H1 (cell line): ENCODE measurements around the gene ABHD16B. TPM values are rescaled to one million over a fixed set of nuclear protein-coding genes. Genes with fewer than 3 reads are reported as not detected.

Experiments
- POLR2A ChIP-seq, 2 experiments: IDR thresholded peaks; 1 replicate in 1 of 2; 2 replicates in 1 of 2; pipeline ENCODE4 v1.6.1; 2011; ENCODE audit warnings: low read depth in 2 of 2, low read length in 2 of 2, mild to moderate bottlenecking in 2 of 2; ENCODE audit errors: control extremely low read depth in 1 of 2
- polyA plus RNA-seq, 7 experiments: library from polyadenylated mRNA; depleted of rRNA in 3 of 7; stranded (reverse) in 5 of 7; unstranded in 2 of 7; fragments of >200 nt in 5 of 7; fragments of 200-250 nt in 2 of 7; gene quantifications; 1 replicate in 5 of 7; 2 replicates in 1 of 7; 4 replicates in 1 of 7; pipeline versions ENCODE4 v1.2.1 to v1.2.3, GENCODE V29; 2011 to 2013; ENCODE audit warnings: missing spikeins in 2 of 7, mixed read lengths in 2 of 7
- total RNA-seq: library from RNA; stranded (reverse); fragmentation: NEBNext Ultra II Directional; extraction: Animal tissue kit (Norgen Biotek cat#: 25700); gene quantifications from 2 replicates; pipeline ENCODE4 v1.2.1, GENCODE V29; 2021
- TF ChIP-seq, protein P1 (sequence below): fragments of 300-600 bp; sonication (generic); IDR thresholded peaks from 2 replicates; pipeline ENCODE4 v1.7.1; 2012; ENCODE audit warnings: low read length, moderate library complexity, mild to moderate bottlenecking, inconsistent platforms; ENCODE audit not compliant: insufficient replicate concordance

ABHD16B gene
- total and polyA plus RNA-seq, 2 of the 8 experiments (the other 6 are each of a cell fraction or from before 2014, with no cell fraction given), result not detected

DNA sequence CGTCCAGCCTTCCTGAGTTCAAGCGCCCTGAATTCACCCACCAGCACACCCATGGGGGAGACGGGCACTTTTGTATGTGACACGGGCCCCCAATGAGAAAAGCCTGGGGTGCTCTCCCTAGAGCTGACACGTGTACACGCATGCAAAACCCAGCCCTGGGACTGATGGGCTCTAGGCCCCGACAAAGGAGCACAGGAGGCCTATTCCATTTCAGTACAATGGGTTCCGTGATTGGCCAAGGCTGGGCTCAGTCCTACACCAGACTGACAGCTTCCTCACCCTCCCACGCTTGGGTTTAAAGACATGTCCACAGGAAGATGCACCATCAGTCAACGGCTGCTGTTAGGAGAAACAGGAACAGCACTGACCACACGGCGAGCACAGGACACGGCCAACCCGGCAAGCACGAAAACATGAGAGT is 39.0 kb upstream of the ABHD16B start (continued):
- TF ChIP-seq, protein P1, sequence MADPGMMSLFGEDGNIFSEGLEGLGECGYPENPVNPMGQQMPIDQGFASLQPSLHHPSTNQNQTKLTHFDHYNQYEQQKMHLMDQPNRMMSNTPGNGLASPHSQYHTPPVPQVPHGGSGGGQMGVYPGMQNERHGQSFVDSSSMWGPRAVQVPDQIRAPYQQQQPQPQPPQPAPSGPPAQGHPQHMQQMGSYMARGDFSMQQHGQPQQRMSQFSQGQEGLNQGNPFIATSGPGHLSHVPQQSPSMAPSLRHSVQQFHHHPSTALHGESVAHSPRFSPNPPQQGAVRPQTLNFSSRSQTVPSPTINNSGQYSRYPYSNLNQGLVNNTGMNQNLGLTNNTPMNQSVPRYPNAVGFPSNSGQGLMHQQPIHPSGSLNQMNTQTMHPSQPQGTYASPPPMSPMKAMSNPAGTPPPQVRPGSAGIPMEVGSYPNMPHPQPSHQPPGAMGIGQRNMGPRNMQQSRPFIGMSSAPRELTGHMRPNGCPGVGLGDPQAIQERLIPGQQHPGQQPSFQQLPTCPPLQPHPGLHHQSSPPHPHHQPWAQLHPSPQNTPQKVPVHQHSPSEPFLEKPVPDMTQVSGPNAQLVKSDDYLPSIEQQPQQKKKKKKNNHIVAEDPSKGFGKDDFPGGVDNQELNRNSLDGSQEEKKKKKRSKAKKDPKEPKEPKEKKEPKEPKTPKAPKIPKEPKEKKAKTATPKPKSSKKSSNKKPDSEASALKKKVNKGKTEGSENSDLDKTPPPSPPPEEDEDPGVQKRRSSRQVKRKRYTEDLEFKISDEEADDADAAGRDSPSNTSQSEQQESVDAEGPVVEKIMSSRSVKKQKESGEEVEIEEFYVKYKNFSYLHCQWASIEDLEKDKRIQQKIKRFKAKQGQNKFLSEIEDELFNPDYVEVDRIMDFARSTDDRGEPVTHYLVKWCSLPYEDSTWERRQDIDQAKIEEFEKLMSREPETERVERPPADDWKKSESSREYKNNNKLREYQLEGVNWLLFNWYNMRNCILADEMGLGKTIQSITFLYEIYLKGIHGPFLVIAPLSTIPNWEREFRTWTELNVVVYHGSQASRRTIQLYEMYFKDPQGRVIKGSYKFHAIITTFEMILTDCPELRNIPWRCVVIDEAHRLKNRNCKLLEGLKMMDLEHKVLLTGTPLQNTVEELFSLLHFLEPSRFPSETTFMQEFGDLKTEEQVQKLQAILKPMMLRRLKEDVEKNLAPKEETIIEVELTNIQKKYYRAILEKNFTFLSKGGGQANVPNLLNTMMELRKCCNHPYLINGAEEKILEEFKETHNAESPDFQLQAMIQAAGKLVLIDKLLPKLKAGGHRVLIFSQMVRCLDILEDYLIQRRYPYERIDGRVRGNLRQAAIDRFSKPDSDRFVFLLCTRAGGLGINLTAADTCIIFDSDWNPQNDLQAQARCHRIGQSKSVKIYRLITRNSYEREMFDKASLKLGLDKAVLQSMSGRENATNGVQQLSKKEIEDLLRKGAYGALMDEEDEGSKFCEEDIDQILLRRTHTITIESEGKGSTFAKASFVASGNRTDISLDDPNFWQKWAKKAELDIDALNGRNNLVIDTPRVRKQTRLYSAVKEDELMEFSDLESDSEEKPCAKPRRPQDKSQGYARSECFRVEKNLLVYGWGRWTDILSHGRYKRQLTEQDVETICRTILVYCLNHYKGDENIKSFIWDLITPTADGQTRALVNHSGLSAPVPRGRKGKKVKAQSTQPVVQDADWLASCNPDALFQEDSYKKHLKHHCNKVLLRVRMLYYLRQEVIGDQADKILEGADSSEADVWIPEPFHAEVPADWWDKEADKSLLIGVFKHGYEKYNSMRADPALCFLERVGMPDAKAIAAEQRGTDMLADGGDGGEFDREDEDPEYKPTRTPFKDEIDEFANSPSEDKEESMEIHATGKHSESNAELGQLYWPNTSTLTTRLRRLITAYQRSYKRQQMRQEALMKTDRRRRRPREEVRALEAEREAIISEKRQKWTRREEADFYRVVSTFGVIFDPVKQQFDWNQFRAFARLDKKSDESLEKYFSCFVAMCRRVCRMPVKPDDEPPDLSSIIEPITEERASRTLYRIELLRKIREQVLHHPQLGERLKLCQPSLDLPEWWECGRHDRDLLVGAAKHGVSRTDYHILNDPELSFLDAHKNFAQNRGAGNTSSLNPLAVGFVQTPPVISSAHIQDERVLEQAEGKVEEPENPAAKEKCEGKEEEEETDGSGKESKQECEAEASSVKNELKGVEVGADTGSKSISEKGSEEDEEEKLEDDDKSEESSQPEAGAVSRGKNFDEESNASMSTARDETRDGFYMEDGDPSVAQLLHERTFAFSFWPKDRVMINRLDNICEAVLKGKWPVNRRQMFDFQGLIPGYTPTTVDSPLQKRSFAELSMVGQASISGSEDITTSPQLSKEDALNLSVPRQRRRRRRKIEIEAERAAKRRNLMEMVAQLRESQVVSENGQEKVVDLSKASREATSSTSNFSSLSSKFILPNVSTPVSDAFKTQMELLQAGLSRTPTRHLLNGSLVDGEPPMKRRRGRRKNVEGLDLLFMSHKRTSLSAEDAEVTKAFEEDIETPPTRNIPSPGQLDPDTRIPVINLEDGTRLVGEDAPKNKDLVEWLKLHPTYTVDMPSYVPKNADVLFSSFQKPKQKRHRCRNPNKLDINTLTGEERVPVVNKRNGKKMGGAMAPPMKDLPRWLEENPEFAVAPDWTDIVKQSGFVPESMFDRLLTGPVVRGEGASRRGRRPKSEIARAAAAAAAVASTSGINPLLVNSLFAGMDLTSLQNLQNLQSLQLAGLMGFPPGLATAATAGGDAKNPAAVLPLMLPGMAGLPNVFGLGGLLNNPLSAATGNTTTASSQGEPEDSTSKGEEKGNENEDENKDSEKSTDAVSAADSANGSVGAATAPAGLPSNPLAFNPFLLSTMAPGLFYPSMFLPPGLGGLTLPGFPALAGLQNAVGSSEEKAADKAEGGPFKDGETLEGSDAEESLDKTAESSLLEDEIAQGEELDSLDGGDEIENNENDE, result no peak
- TF ChIP-seq POLR2A (IDR thresholded peaks at IDR 0.05; ENCODE audit: control extremely low read depth in 1 of 2, low read depth in 2 of 2, low read length in 2 of 2), result no peak
